IPS DF 4.7 (cell line): ENCODE measurements around the gene SNX18.
"Not testable (repeated sequence)": the region's sequence is repeated elsewhere in the genome, so short reads cannot be mapped to it uniquely, and the experiment has no call there.

ENCODE experiments used
- DNase-seq: peaks from one replicate; pipeline ENCODE4 v3.0.0-alpha.2; 2013; ENCODE audit warnings: low spot score; ENCODE audit errors: extremely low read depth

Gene SNX18, protein sequence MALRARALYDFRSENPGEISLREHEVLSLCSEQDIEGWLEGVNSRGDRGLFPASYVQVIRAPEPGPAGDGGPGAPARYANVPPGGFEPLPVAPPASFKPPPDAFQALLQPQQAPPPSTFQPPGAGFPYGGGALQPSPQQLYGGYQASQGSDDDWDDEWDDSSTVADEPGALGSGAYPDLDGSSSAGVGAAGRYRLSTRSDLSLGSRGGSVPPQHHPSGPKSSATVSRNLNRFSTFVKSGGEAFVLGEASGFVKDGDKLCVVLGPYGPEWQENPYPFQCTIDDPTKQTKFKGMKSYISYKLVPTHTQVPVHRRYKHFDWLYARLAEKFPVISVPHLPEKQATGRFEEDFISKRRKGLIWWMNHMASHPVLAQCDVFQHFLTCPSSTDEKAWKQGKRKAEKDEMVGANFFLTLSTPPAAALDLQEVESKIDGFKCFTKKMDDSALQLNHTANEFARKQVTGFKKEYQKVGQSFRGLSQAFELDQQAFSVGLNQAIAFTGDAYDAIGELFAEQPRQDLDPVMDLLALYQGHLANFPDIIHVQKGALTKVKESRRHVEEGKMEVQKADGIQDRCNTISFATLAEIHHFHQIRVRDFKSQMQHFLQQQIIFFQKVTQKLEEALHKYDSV

DNA sequence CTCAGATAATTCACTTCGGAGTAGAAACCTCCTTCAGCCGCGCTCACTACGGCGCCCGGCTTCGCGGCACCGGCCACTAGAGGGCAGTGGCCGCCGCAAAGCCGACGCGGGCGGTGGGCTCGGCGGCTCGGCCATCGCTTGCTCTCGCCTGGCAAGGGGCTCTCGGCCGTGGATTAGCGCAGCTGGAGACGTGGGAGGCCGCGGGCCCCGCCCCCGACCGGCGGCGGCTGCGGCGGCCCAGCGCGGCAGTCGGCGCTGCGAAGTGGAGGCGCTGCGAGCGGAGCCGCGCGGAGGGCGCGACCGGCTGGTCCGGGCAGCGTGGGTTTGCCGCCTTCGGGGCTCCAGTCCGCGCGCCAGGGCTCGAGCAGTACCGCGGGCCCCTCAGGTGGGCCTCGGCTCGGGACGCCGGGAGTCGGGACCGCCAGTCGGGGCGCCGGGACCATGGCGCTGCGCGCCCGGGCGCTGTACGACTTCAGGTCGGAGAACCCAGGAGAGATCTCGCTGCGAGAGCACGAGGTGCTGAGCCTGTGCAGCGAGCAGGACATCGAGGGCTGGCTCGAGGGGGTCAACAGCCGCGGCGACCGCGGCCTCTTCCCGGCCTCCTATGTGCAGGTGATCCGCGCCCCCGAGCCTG, at the start of gene SNX18:
Gene SNX18, plus strand, starts transcription at position 248 of the 634 bp plus-strand sequence. Its CDS starts 194 bp downstream, at position 442.
- no peak for DNase-seq

DNA sequence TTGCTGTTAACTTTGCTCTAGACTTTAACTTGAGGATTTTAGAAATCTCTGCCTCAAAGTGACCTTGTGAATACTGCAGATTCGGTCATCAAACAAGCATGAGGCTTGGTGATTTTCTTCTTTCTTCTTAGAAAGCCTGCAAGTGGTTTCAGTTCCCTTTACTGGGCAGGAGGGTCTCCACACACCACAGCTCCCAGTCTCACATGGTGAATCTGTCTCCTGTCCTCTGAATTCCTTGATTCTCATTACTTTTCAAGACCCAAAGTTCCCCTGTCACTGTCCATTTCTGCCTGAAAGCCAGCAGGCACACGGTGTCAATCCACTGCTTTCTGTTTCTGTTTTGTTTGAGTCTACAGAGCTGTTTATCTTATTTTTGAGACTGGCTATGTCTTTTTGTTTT, 47.9 kb upstream of the SNX18 start:
- no peak for DNase-seq

DNA sequence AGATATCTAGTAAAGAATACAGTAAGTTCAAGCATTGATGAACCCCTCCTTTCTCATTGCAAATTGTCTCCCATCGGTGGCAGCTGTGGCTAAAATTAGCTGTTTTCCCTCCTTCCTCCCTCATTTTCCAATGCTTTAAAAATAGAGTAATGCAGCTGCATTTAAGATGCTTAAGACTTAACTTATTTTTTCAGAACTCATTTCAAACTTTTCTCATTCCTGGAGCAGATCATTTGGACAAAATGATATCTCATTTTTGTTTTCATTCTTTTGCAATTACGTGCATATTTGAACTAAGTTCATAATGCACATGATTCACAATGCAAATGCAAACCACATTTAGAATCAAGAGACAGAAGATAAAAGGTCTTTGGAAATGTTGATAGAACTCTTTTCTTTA, 47.4 kb upstream of the SNX18 start:
- DNase-seq = no peak

DNA sequence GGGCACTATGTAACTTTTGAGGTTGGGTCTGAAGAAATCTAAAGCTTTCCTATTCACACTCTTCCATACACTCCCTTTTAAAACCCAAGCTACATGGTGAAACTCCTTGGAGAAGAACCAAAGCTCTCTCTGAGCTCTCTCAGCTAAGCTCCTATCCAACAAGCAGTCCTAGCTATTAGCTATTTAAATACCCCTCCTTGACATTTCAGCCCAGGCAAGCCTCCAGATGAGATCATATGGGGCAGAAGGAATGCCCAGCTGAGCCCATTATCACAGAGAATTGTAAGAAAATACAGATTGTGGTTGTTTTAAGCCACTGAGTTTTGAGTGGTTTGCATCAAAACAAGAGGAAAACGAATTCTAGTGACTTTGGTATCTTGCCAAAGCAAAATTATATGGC, 46.9 kb upstream of the SNX18 start:
- DNase-seq = no peak

DNA sequence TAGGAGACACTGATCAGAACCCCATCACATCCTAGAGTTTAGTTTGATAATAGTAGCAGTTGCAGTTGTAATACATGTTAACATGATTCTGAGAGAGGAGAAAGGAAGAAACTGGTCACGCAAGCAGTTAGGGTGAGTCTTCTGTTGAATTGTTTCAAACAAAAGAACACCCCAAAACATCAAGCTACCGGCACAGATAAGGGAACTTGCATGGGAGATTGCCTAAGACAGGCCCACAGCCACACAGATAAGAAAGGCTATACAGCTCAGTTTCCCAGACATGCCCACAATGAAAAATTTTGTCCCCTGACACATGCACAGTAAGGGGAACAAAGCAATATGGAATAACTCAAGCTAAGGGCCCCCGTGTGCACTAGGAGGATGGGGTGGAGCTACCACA, 46.2 kb upstream of the SNX18 start:
- no peak for DNase-seq

DNA sequence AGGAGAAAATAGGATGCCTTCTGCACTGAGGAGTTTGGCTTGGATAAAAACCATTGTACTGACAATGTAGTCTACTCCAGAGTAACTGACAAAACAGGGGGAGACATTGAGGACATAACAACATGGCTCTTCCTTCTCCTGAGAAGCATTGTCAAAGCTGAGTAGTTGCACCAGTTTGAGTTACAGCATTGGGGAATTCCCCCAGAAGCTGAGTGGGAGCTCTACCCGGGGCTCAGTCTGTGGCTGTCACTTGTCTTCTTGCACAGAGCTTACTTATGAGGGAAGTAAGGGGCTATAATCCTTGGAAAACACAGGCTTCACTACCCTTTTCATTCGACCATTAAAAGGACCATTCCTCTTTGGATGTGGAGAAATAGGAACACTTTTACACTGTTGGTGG, 40.9 kb upstream of the SNX18 start:
- no peak for DNase-seq

DNA sequence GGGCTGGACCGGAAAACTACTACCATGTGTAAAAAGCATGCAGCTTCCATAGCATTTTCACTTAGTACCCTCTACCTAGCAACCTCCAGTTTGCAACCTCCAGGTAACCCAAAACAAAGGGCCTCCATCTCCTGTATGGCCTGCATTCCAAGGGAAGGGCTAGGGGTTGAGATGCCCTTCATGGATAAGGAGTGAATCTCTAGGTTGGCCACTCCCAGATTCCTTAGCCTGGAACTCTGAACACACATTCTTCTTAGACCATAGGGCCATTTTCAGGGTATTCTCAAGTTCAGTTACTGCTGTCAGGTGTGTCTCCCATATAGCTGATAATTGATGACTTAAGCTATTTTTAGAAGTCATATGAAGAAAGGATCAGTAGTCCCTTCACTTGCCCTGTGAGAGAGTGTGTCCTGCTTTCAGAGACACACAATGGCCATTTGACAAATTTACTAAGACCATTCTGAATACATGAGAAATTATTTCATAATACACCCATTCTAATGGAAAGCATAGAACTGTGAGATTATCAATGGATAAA, 39.5 kb upstream of the SNX18 start:
- no peak for DNase-seq

DNA sequence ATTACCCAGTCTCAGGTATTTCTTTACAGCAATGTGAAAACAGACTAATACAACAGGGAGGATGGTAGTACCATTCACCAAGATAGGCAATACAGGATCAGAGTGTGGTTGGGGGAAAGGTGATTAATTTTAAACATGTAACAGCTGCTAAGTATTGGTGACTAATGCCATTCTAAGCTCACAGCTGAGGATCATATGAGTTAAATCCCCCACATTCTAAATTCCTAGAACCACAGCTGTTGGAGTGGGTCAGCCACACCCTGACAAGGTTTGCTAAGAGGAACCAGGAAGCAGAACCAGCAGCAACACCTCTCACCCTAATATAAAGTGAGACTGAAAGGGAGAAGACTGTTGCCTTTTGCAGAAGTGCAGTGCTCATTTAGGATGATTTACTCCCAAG, 37.3 kb upstream of the SNX18 start:
- DNase-seq = no peak

DNA sequence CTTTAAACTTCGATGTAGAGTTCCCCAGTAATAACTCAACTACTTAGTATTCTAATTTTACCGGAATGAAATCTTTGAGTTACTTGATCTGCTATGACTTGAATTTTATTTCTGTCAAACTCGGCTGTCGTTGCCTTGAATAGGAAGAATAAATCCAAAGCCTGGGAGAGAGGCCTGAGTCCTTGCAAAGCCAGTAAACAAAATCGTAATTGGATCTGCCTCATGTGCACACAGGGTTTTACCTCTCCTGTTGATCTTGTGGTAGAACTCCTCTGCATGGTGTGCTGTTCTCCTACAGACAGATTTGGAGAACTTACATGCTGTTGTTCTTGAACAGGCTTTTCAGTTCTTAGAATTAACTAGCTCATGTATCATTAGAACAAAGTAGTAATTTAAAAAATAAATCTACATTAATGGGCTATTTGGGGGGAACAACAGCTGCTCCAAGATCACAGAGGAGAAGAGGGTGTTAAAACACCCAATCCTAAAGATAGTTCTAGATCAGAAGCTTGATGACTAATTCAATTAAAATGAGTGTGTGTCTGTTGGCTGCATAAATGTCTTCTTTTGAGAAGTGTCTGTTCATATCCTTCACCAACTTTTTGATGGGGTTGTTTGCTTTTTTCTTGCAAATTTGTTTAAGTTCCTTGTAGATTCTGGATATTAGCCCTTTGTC, 33.2 kb upstream of the SNX18 start:
- DNase-seq = no peak

DNA sequence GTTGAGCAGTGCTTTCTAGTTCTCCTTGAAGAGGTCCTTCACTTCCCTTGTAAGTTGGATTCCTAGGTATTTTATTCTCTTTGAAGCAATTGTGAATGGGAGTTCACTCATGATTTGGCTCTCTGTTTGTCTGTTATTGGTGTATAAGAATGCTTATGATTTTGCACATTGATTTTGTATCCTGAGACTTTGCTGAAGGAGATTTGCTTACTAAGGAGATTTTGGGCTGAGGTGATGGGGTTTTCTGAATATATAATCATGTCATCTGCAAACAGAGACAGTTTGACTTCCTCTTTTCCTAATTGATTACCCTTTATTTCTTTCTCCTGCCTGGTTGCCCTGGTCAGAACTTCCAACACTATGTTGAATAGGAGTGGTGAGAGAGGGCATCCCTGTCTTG, 31.9 kb upstream of the SNX18 start:
- DNase-seq = not testable (repeated sequence)

DNA sequence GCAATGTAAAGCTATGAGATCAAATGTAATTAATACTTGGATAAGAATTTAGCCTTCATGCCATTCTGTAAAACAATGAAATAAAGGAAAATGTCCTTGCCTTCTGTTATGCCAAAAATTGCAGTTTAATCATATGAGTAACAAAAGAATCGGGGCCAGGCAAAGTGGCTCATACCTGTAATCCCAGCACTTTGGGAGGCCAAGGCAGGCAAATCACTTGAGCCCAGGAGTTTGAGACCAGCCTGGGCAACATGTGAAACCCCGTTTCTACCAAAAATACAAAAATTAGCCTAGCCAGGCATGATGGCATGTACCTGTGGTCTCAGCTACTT, 27.9 kb upstream of the SNX18 start:
- not testable (repeated sequence) for DNase-seq

DNA sequence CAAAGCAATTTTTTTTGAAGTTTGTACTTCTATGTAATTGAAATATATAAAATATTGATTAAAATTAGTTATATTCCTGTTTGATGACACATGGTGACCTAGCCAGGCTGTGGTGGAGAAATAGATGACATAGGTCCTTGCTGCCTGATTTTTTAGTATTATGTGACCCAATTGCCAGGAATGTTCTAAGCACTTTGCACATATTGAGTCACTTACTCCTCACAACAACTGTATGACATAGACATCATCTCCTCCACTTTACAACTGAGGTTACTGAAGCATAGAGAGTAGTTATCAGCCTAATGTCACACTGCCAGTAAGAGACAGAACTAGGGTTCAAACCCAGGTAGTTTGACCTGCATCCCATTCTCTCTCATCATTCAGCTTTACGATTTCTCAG, 26.2 kb upstream of the SNX18 start:
- no peak for DNase-seq

DNA sequence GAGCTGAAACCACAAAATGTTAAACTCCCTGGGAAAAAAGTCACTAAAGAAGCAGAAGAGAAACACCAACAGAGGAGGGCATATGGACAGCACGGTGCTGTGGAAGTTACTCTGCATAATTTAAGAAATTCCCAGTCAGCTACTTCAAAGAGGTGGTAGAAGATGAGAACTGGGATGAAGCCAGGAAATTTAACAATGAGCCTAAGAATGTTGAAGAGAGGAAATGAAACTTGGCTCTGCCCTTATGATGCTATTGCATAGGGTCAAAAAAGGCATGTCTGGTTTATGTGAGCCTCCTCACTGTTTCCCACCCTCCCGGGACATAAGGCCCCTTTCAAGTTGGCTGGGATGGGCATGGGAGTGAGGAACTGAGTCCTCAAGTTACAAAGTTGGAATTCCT, 25.4 kb upstream of the SNX18 start:
- DNase-seq = no peak

DNA sequence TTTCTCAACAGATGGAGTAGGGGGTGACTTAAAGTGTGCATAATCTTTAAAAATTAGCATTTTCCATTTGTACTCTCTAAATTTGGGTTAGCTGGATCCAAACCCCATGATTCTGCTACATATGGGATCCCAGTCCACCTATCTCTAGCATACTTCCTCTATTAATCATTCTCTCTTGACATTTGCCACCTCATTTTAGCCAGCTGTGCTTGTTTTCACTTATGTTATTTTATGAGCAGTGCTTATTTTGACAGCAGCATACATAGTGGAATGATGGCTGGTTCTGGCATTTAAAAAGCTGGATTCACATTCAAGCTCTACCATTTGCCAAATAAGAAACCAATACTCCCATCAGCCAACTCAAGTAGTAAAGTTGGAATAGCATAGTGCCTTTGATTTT, 22.5 kb upstream of the SNX18 start:
- no peak for DNase-seq

DNA sequence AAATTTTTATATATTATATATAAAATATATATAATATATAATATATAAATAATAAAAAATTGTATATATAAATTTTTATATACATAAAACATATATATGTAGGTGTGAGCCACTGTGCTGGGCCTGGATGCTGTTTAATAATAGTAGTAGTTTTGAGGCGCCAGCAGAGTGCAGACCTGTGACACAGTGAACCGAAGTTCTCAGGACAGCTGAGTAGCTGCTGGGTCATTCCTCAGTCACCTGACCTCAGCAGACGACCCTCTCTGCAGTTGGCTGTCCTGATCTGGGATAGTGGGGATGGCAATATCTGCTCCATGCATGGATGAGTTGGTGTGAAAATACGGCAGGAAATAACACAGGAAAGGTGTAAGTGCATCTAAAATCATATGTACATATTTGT, 3.3 kb upstream of the SNX18 start:
- no peak for DNase-seq

DNA sequence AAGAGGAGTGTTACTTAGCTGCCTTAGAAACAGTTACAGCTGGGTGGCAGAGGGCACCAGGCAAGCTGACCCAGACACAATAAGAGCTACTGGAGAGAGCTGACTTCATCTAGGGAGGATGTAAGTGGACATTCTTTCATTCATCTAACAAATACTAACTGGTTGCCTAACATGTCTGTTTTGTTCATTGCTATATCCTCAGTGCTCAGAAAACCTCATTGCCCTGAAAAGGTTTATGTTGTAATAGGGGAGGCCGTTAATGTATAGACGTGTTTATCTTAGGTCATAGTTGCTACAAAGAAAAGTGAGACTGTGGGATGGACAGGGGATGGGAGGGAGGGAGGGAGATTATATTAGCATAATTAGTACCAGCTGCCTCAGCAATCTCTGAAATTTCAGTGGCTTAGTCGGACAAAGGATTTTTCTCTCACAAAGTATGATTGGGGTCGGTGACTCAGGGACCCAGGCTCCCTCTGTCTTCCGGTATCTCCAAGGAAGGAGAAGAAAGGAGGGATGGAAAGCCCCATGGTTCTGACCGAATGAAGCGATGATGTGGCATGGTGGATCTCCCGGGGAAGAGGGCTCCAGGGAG, 2.6 kb upstream of the SNX18 start:
- no peak for DNase-seq

DNA sequence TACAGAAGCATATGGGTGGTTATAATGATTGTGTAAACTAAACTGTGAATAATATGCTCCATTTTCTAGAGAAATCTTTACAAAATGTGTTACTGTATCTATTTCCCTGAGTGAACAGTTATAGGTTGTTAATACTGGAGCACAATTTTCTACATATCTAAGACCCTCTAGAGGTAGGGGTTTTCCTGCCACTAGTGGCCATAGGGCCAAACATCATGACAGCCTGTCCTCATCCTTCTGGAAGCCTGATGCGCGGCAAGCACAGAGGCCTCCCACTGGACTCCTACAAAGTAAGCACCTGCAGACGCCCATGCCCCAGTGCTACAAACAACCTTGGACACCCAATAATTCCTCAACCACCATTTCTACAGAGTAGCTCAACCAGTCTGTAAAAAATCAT, 1.9 kb upstream of the SNX18 start:
- DNase-seq = no peak

DNA sequence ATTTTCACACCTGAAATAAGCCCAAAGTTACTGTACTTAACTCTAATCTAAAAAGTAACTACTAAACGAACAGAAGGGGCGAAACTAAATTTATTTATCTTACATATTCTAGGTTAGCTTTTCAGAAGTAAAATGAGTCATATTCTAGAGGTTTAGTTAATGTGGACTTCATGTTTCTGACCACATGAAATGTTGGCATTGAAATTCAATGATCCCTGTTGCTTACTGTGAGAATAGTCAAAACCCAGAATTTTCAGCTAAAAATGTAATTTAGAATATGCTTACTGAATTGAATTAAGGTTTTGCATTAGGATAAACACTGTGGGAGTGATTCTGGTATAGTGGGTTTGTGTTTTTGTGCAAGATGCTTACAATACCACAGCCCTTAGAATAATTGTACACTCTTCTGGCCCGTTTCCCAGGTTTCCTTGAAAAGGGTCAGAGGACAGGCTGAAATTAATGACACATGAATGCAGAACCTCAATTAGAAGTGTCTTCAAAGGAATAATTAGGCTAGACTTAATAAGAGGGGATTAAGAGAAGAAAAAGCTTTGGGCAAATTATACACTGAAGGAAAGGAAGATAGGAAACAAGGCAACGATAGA, 1.4 kb upstream of the SNX18 start:
- DNase-seq = no peak

DNA sequence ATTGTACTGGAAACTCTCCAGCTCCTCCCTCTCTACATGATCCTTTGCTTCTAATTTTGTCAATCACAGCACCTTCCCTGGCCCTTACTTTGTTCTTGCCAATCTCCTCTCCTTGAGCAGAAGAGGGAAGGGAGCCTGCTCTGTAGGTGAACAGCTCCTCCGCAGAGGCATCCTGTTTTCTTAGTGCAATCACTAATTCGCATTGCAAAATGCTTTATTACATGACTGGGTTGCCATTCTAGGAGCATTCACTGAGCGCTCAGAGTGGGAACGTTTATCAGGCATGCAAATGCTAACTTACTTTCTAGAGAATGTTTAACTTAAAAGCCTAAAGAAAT, 416 bp upstream of the SNX18 start:
- no peak for DNase-seq

DNA sequence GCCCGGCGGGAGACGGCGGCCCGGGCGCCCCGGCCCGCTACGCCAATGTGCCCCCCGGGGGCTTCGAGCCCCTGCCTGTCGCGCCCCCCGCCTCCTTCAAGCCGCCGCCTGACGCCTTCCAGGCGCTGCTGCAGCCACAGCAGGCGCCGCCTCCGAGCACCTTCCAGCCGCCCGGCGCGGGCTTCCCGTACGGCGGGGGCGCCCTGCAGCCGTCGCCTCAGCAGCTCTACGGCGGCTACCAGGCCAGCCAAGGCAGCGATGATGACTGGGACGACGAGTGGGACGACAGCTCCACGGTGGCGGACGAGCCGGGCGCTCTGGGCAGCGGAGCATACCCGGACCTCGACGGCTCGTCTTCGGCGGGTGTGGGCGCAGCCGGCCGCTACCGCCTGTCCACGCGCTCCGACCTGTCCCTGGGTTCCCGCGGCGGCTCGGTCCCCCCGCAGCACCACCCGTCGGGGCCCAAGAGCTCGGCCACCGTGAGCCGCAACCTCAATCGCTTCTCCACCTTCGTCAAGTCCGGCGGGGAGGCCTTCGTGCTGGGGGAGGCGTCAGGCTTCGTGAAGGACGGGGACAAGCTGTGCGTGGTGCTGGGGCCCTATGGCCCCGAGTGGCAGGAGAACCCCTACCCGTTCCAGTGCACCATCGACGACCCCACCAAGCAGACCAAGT, 723 bp downstream of the SNX18 start:
- no peak for DNase-seq
